Brain microvascular endothelial cell (primary cell): ENCODE results near the gene PDZD8.
"Not testable (repeated sequence)": the region's sequence is repeated elsewhere in the genome, so short reads cannot be mapped to it uniquely, and the experiment has no call there.

Experiments used
- DNase-seq: peaks from one replicate; pipeline ENCODE4 v3.0.0-alpha.2; 2020
- H3K27ac ChIP-seq: fragments of 250-450 bp; sonication (Bioruptor Pico); 2 replicates; pipeline ENCODE4 v1.5.1; 2020; ENCODE audit warnings: mild to moderate bottlenecking, moderate library complexity
- H3K27me3 ChIP-seq: fragments of 250-450 bp; sonication (Bioruptor Pico); replicated peaks from 2 replicates; pipeline ENCODE4 v1.5.1; 2020; ENCODE audit warnings: mild to moderate bottlenecking
- H3K36me3 ChIP-seq: fragments of 250-450 bp; sonication (Bioruptor Pico); replicated peaks from 2 replicates; pipeline ENCODE4 v1.5.1; 2020; ENCODE audit warnings: mild to moderate bottlenecking
- H3K4me3 ChIP-seq: 2 replicates; pipeline ENCODE4 v1.5.1; 2011; ENCODE audit warnings: low read depth, mild to moderate bottlenecking, control low read depth, low read length, moderate library complexity
- in situ Hi-C: cut with HindIII; loops from 2 replicates; pipeline ENCODE4 v1.10.0; 2017; ENCODE audit warnings: low sequenced_read_pairs, low pct_ligation_motif_present
- TF ChIP-seq, protein P1 (sequence below): IDR thresholded peaks from 2 replicates; pipeline ENCODE4 v1.5.1; 2011; ENCODE audit warnings: low read depth, mild to moderate bottlenecking, moderate library complexity, low read length, control low read depth, inconsistent platforms; ENCODE audit errors: missing control alignments

The PDZD8 gene

DNA sequence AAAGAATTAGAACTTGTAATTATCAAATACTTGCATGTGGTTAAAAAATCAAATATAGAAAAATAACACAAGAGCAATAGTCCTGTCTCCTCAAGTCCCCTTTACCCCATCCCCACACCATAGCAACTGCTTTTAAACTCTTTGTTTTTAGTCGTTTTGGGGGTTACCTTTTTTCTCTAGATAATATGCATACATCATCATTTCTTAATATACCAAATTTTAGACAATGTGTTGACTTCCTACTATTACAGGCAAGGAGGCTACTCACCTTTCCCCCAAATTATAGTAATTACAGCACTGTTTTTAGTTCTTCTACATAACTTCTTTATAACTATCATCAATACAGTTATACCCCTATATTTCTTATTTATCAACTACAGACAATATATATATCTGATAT is 77.0 kb downstream of the PDZD8 start:
- no peak for DNase-seq
- Histone ChIP-seq H3K27ac (no peak overlapping the region), H3K4me3 (no peak overlapping the region), H3K36me3 (no peaks in the 10 kb centered on the region), H3K27me3 (no peaks in the 10 kb centered on the region)
- TF ChIP-seq, protein P1, sequence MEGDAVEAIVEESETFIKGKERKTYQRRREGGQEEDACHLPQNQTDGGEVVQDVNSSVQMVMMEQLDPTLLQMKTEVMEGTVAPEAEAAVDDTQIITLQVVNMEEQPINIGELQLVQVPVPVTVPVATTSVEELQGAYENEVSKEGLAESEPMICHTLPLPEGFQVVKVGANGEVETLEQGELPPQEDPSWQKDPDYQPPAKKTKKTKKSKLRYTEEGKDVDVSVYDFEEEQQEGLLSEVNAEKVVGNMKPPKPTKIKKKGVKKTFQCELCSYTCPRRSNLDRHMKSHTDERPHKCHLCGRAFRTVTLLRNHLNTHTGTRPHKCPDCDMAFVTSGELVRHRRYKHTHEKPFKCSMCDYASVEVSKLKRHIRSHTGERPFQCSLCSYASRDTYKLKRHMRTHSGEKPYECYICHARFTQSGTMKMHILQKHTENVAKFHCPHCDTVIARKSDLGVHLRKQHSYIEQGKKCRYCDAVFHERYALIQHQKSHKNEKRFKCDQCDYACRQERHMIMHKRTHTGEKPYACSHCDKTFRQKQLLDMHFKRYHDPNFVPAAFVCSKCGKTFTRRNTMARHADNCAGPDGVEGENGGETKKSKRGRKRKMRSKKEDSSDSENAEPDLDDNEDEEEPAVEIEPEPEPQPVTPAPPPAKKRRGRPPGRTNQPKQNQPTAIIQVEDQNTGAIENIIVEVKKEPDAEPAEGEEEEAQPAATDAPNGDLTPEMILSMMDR = no peak
- in situ Hi-C loops = no loop called here

DNA sequence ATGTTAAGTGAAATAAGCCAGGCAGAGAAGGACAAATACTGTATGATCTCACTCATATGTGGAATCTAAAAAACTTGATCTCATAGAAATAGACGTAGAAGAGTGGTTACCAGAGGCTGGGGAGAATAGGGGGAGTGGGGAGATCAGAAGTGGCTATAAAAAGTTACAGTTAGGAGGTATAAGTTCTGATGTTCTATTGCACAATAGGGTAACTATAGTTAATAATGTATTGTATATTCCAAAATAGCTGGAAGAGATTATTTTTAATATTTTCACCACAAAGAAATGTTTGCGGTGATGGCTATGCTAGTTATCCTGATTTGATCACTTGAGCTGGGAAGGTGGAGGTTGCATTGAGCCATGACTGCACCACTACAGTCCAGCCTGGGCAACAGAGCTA is 80.5 kb downstream of the PDZD8 start:
- no peaks in the 10 kb centered on the region for H3K27me3 ChIP-seq
- in situ Hi-C loops = no loop called here
- no peak for DNase-seq
- H3K36me3 ChIP-seq = no peaks in the 10 kb centered on the region
- no peak overlapping the region for H3K4me3 ChIP-seq
- TF ChIP-seq, protein P1 = no peak
- H3K27ac ChIP-seq = no peak overlapping the region

DNA sequence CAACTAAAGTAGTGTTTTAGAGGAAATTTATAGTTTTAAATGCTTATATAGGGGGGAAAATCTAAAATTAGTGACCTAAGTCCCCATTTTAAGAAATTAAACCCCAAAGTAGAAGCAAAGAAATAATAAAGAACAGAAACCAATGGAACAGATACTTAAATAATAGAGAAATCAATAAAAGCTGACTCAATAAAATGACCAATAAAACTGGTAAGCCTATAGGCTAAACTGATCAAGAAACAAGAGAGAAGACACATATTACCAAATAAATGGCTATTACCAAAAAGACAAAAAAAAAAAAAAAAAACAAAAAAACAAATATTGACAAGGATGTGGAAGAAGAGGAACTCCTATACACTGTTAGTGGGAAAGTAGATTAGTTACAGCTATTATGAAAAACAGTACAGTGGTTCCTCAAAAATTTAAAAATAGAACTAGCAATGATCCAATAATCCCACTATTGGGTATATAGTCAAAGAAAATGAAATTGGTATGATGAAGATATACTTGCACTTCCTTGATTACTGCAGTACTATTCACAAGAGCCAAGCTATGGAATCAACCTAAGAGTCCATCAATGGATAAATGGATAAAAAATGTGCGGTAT is 81.1 kb downstream of the PDZD8 start:
- Histone ChIP-seq H3K27ac (no peak overlapping the region), H3K27me3 (no peaks in the 10 kb centered on the region), H3K36me3 (peaks cover 3% of the 10 kb centered on the region), H3K4me3 (no peak overlapping the region)
- in situ Hi-C loops = no loop called here
- no peak for DNase-seq
- TF ChIP-seq, protein P1 = no peak

DNA sequence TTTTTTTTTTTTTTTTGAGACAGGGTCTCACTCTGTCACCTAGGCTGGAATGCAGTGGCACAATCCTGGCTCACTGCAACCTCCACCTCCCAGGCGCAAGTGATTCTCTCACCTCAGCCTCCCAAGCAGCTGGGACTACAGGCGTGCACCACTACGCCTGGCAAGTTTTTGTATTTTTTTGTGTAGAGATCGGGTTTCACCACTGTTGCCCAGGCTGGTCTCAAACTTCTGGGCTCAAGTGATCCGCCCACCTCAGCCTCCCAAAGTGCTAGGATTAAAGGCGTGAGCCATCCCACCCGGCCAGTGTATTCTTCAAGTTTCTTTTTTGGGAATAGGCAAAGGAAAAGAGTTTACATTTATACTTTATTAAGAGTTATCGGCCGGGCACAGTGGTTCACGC is 84.4 kb downstream of the PDZD8 start:
- H3K4me3 ChIP-seq, DNase-seq, in situ Hi-C loops, H3K36me3 ChIP-seq, H3K27ac ChIP-seq, H3K27me3 ChIP-seq: not testable (repeated sequence)

DNA sequence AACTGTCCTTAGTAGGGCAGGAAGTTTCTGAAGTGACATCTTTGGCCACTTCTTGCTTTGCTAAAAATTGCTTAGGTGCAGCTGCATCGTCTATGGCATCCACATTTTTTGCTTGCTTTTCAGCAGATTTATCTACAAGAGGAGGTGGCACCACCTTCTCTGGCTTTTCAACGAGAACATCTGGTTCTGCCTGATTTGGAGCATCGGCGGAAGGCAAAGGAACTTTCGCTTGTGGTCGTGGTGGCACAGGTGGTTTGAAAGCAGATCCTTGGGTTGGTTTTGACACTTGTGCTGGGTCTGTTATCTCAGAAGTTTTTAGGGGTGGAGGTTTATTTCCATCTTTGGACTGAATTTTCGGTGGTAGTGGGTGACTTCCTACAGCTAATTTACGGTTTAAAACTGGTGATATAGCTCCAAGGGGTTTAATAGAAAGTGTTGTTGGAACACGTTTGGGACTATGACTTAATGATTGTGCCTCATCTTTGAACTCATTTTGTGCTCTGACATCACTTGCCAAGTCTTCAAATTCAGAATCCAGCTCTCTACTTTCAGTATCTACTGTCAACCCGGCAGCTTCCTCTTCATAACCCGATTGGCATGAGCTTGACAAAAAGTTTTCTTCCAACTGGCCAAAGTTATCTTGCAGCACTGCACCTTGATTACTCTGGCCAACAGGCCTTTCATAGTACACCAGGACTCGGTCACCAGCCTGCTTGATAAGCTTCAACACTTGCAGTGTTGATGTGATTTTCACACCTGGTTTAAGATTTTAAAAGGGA is 90.3 kb downstream of the PDZD8 start:
- H3K4me3 ChIP-seq = no peak overlapping the region
- DNase-seq = no peak
- in situ Hi-C loops = no loop called here
- H3K27me3 ChIP-seq = no peaks in the 10 kb centered on the region
- H3K36me3 ChIP-seq = peaks cover 14% of the 10 kb centered on the region
- H3K27ac ChIP-seq = no peak overlapping the region
- TF ChIP-seq, protein P1 = no peak

DNA sequence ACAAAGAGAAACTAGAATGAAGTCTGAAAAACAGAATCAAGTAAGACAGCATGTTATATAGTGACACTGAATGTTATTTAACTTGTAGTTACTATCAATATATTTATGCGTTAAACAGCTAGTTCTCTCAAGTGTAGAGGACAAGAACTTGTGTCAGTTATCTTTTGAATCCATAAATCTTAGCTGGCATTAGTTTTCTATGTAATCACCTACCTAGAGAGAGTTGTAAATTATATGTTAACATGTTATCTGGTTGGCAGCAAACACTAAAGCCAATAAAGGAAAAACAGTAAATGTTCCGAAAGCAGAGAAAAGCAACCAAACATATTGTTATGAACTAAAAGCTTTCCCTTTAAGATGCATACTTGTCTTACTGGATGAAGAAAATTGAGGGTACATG is 97.6 kb downstream of the PDZD8 start:
- H3K36me3 ChIP-seq = no peaks in the 10 kb centered on the region
- TF ChIP-seq, protein P1 = no peak
- no peak overlapping the region for H3K27ac ChIP-seq
- DNase-seq = no peak
- H3K4me3 ChIP-seq = no peak overlapping the region
- in situ Hi-C loops = no loop called here
- H3K27me3 ChIP-seq = no peaks in the 10 kb centered on the region
